NCI-H2196 treated with DMSO at 0.1 percent for 48 hours (cell line): ENCODE measurements around the gene WTAP.
"Not testable (repeated sequence)": the region's sequence is repeated elsewhere in the genome, so short reads cannot be mapped to it uniquely, and the experiment has no call there.

Source experiments
- DNase-seq: peaks from one replicate; lab custom pipeline; 2025; ENCODE audit not compliant: unreplicated experiment; lab: John Stamatoyannopoulos, UW

WTAP gene

DNA sequence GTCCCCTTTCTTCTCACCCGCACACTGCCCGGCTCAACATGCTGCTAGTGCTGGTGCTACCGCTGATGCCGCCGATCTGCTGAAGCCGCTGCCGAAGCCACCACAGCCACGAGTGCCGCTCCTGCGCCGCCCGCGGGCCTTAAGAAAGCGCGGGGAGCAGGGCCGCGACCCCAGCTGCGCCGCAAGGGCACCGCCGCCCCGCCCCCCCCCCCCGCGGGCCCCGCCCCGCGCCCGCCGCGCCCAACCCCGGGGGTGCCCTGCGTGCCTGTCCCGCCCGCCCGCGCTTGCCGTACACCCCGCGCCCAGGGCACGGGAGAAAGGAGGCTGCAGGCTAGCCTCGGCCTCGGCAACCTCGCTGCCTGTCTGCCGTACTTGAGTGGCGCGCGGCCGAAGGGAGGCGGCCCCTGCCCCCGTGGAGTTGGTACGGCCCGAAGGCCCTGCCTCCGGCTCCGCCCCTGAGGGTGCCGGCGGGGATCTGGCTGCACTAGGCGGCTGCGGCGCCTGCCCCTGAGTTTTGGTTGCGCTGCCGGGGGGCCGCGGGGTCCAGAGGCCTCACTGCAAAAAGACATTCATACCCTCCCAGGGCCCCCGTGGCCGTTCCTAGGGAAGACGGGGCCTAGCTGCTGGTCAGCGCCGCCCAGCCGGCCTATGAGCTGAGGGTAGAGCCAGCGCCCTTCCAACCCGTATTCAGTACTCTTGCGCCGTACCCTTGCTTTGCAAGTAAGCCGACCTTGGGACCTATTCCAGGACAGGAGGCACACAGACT, 34.0 kb upstream of the WTAP start, which contains the start of gene SOD2:
Gene SOD2, minus strand, starts transcription at position 114 of the 766 bp plus-strand sequence. Its CDS starts 74 bp downstream, at position 40.
- peak; percentile 19 for DNase-seq

- DNase-seq = no peak
Observed at GRCh38 chr6:159693894-159694545, 33.3 kb upstream of the WTAP start.

DNA sequence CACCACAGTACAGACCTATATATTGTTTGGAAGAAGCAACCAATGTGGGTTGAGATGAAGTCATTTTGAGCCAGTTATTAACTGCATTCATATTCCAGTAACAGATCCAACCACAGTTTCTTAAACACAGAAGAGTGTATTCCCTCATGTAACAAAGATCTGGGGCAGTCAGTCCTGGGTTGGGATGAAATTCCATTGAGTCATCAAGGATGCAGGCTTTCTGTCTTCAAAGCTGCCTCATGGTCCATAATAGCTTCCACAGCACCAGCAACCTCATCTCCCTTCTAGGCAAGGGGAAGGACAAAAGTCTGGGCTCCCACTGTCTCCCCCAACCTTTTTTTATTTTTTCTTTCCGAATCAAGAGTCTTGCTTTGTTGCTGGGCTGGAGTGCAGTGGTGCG, 31.3 kb upstream of the WTAP start:
- no peak for DNase-seq

- no peak for DNase-seq
Observed at GRCh38 chr6:159700970-159701369, 26.3 kb upstream of the WTAP start.

- no peak for DNase-seq
Observed at GRCh38 chr6:159701413-159701999, 25.8 kb upstream of the WTAP start.

GRCh38 chr6:159710603-159711002, 16.7 kb upstream of the WTAP start:
- DNase-seq = not testable (repeated sequence)

GRCh38 chr6:159712389-159712788, 14.9 kb upstream of the WTAP start:
- DNase-seq = not testable (repeated sequence)

DNA sequence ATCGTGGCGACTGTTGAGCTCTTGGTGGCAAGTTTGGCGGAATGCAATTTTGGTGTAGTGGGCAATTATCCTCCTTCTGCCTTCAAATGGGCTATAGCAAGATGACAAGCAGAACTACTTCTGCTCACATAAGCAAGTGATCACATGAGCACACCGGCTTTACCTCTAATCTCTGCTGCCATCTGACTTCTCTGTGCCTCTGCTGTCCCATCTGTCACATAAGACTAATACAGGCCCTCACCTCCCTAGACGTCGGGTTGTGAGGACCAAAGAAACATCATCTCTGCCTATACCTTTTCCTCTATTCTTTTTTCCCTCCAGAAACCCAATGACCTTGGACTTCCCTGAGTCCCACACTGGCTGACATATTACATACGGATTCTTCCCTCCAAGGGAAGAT, 13.3 kb upstream of the WTAP start:
- DNase-seq = no peak

GRCh38 chr6:159714404-159714803, 12.9 kb upstream of the WTAP start:
- no peak for DNase-seq

GRCh38 chr6:159715166-159715565, 12.1 kb upstream of the WTAP start:
- no peak for DNase-seq

GRCh38 chr6:159715605-159716004, 11.7 kb upstream of the WTAP start:
- no peak for DNase-seq

- no peak for DNase-seq
Observed at GRCh38 chr6:159716247-159717096, 10.8 kb upstream of the WTAP start.

GRCh38 chr6:159718634-159719033, 8.7 kb upstream of the WTAP start:
- DNase-seq = no peak

DNA sequence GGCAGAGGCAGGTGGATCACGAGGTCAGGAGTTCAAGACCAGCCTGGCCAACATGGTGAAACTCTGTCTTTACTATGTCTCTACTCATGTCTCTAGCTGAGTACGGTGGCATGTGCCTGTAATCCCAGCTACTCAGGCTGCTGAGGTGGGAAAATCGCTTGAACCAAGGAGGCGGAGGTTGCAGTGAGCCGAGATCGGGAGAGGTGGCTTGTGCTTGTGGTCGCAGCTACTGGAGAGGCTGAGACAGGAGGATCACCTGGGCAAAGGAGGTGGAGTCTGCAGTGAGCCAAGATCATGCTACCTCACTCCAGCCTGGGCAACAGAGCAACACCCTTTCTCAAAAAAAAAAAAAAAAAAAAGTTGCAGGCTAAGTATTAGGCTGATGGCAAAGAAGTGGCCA, 8.0 kb upstream of the WTAP start:
- DNase-seq = no peak

DNA sequence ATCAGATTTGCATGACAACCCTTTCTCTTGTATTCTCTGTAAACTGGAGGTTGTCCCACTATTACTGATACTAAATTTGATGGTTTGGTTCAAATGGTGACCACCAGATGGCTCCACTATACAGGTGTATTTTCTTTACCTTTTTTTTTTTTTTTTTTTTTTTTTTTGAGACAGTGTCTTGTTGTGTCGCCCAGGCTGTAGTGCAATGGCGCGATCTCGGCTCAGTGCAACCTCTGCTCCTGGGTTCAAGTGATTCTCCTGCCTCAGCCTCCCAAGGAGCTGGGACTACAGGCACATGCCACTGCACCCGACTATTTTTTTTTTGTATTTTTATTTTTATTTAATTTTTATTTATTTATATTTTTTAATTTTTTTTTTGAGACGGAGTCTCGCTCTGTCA, 6.6 kb upstream of the WTAP start:
- DNase-seq = no peak

DNA sequence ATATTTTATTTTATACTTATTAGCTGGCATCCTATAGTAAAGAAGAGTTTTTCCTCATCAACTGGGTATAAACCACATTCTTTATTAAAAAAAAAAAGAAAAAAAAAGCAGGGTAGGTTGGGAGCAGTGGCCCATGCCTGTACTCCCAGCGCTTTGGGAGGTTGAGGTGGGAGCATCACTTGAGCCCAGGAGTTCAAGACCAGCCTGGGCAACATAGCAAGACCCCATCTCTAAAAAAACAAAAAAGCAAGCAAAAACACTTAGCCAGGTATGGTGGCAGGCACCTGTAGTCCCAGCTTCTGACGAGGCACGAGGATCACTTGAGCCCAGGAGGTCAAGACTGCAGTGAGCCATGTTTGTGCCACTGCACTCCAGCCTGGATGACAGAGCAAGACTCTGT, 5.3 kb upstream of the WTAP start:
- DNase-seq = not testable (repeated sequence)

DNA sequence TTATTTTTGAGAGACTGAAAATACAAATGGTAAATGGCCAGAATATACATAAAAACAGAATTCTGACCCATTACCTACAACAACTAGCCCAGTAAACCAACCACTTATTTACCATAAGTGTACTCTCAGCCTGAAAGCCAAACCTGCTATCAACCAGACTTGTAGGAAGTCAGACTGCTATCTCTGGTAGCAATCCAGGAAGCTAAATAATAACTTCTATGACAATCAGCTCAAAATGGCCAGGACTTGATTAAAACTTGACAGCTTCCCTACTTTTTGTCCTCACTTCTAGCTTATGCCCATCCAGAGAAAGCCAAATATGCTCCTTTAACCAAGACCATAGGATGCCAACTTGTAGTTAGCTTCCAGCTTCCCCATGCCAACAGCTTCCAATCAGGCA, 4.7 kb upstream of the WTAP start:
- DNase-seq = no peak

- no peak for DNase-seq
Observed at GRCh38 chr6:159723259-159723658, 4.0 kb upstream of the WTAP start.

DNA sequence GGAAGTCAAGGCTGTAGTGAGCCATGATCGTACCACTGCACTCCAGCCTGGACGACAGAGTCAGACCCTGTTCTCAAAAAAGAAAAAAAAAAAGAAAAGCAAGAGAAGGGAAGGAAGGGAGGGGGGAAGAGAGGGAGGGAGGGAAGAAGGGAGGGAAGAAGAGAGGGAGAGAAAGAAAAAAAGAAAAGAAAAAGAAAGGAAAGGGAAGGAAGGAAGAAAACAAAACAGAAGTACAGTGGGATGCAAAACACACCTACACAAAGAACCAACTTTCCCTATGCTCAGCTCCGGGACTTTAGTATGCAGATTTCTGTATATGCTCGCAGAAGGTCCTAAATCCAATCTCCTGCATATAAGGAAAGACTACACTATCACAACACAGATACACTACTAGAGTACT, 2.5 kb upstream of the WTAP start:
- DNase-seq = no peak

DNA sequence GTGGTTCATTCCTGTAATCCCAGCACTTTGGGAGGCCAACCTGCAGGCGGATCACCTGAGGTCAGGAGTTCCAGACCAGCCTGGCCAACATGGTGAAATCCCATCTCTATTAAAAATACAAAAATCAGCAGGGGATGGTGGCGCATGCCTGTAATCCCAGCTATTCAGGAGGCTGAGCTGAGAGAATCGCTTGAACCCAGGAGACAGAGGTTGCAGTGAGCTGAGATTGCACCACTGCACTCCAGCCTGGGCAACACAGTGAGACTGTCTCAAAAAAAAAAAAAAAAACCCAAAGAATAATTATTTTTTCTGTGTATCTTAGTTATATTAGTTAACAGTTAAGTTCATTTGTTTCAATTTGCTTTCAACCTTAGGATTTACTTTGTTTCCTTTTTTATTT, 2.1 kb upstream of the WTAP start:
- not testable (repeated sequence) for DNase-seq

GRCh38 chr6:159726255-159726917, 920 bp upstream of the WTAP start:
- DNase-seq = no peak
